HEK293T (cell line): Measurements from ENCODE around the gene PERP.

Source experiments
- ARNT ChIP-seq: fragments of 450-650 bp; IDR thresholded peaks from 2 replicates; pipeline ENCODE4 v1.6.1; 2017; ENCODE audit warnings: mild to moderate bottlenecking
- BHLHE40 ChIP-seq: fragments of 450-650 bp; IDR thresholded peaks from 2 replicates; pipeline ENCODE4 v1.6.1; 2016; ENCODE audit warnings: mild to moderate bottlenecking, moderate library complexity, borderline replicate concordance
- CTBP1 ChIP-seq: fragments of 450-650 bp; IDR thresholded peaks from 2 replicates; pipeline ENCODE4 v1.6.1; 2016; ENCODE audit warnings: borderline replicate concordance
- TF ChIP-seq, protein P1 (sequence below): fragments of 450-650 bp; IDR thresholded peaks from 2 replicates; pipeline ENCODE4 v1.6.1; 2016

DNA sequence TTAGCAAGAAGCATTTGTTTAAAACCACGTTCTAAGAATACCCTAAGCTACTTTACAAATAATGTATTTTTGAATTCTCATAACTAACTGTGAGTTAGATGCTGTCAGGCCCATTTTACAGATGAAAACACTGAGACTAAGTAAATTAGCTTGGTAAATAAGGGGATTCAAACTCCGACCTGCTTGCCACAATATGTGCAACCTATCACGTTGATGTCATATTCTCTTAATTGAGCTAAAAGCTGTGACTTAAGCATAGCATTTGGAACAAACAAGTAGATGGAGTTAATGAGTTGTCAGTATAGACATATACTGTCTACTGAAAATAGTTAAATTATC is 9.4 kb upstream of the PERP start:
- TF ChIP-seq, protein P1, sequence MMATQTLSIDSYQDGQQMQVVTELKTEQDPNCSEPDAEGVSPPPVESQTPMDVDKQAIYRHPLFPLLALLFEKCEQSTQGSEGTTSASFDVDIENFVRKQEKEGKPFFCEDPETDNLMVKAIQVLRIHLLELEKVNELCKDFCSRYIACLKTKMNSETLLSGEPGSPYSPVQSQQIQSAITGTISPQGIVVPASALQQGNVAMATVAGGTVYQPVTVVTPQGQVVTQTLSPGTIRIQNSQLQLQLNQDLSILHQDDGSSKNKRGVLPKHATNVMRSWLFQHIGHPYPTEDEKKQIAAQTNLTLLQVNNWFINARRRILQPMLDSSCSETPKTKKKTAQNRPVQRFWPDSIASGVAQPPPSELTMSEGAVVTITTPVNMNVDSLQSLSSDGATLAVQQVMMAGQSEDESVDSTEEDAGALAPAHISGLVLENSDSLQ: no peak
- TF ChIP-seq BHLHE40 (no peak), ARNT (no peak), CTBP1 (no peak)
